CD4-positive, alpha-beta T cell treated with Interferon gamma for 1 hour (primary cell): ENCODE measurements around the gene LEF1.

Experiments used
- DNase-seq: peaks from one replicate; pipeline ENCODE4 v3.0.0-alpha.2; 2020

The LEF1 gene

DNA sequence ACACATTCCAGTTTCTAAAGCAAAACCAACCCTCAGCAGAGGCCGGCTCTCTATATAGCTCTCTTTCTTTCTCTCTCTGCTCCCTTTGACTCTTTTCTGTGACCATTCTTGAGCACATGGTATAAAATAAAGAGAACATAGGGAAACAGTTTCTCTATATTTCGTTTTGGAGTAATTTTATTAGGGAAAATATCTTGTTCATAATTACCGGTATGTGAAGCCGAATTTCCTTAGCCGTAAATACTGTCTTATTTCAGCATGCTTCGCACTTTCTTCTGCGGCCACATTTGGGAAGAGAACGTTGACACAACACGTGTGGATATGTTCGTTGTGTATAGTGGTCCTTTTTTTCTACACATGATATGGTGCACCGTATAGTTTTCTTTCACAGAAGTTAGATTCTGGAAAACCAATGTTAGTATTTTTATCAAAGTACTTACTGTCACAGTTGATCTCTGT, 4.9 kb upstream of the LEF1 start:
- no peak for DNase-seq

GRCh38 chr4:108172753-108173598, 4.2 kb upstream of the LEF1 start:
- DNase-seq, result peak; percentile 46

DNA sequence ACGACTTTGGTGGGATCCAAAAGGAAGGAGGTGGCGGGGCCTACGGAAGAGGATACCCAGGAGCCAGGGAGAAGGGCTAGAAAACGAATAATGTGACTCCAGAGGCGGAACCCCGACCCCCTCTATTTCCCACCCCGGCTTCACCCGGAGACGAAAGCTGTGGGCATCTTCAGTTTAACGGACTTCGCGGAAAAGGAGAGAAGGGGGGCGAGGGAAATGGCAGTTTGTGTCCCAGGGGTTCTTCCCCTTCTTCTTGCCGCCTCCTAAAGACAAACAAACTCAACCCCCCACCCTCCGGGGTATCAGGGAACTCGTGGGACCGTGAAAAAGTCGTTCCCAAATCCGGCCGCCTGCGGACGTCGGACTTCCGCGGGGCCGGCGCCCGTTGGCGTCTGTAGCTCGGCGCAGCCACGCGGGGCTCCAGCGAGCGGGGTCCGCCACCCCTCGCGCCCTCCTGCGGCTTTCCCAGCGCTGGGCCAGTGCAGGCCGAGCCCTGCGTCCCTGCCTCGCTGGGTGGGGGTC, 3.6 kb upstream of the LEF1 start:
- DNase-seq, result no peak

- DNase-seq, result peak; percentile 33
Measured at GRCh38 chr4:108171339-108172230, 2.9 kb upstream of the LEF1 start.

GRCh38 chr4:108170631-108171338, 2.1 kb upstream of the LEF1 start:
- no peak for DNase-seq

- DNase-seq, result no peak
Measured at GRCh38 chr4:108169664-108170063, 932 bp upstream of the LEF1 start.

DNA sequence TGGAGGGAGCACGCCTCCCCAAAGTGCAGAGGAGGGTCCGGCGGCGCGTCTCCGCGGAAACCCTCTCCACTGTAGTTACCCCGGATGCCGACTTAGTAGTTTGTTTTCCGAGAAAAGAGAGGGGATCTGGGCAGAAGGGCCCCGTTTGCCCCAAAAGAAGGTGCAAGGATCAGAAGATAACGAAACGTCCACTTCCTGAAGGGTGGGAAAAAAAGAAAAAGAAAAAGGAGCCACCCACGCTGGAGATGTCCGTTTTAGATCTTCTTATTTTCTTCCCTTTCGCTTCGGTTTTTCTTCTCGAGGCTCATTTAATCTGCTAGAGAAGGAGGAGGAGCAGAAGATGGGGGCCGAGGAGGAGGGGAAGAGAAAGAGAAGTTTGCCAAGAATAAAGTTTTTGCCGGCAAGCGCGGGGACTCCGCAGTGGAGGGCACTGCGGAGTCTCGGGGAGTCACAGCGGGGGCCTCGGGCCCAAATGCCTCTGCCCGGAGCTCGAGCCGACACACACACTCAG, 517 bp downstream of the LEF1 start:
- DNase-seq, result peak; percentile 12

GRCh38 chr4:108166441-108167315, 2.1 kb downstream of the LEF1 start:
- DNase-seq, result peak; percentile 42

DNA sequence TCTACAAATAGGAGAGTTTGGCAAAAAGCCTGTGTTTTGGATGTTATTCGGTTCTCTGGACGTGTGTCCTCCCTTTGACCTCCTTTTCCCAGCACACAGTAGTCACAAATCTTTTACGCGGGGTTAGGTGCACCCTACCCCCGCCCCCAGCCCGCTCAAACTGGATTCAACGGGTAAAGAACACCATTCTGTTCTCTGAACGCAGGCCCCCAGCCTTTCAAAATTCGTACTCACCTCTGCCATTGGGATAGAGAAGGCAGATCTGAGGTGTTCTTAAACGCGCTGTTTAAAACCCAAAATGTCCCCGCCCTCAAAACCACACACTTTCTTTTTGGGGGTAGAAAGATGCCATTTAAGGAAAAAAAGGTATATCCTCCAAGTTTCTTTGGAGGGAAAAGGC, 2.7 kb downstream of the LEF1 start:
- peak; percentile 23 for DNase-seq

- DNase-seq, result no peak
Measured at GRCh38 chr4:108165586-108165985, 3.1 kb downstream of the LEF1 start.

DNA sequence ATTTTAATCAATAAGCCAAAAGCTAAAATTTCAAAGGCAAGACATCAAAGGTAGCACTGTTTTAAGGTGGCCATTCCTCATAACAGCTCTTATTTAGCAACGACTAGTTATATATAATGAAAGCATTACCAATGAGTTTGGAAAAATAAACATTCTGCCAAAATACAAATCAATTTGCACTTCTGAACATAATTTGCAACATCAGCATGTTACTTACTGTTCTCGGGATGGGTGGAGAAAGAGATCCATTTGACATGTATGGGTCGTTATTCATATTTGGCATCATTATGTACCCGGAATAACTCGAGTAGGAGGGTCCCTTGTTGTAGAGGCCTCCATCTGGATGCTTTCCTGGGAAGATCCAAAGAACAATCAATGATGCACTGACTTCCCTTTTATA, 5.4 kb downstream of the LEF1 start:
- DNase-seq, result no peak

- DNase-seq, result no peak
Measured at GRCh38 chr4:108160741-108161352, 7.9 kb downstream of the LEF1 start.

DNA sequence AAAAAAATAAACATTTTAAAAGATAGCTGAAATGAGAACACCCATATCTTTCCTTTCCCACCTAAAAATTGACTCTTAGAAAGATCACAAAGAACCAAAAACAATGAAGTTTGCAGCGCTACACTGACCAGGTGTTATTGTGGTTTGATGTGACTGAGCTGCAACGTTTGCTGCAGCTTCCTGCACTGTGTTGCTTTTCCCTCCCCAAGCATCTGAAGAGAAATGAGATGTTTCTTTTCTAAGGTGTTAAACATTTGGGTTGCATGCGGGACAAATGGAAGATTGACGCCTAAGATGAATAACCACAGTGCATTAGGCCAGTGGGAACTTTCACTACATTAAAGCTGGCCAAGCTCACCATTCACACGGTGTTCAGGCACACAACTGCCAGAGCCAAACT, 8.9 kb downstream of the LEF1 start:
- DNase-seq, result no peak

- DNase-seq, result no peak
Measured at GRCh38 chr4:108157655-108158054, 11.1 kb downstream of the LEF1 start.

DNA sequence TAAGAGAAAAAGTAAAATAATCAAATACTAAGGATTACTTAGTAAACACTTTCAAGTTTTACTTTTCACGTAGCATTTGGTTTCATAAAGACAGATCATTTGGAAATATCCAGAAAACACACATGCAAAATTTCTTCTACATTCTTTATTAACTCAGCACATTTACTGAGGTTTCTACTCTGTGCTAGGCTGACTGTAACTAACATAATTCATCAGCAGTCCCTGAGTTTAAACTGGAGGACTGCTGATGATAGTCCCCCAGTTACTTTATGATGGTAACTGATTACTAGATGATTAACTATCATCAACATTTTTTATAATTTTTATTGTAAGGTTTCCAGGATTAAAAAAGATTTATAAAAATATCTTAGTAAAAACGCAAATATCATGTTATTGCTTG, 12.3 kb downstream of the LEF1 start:
- DNase-seq, result no peak

DNA sequence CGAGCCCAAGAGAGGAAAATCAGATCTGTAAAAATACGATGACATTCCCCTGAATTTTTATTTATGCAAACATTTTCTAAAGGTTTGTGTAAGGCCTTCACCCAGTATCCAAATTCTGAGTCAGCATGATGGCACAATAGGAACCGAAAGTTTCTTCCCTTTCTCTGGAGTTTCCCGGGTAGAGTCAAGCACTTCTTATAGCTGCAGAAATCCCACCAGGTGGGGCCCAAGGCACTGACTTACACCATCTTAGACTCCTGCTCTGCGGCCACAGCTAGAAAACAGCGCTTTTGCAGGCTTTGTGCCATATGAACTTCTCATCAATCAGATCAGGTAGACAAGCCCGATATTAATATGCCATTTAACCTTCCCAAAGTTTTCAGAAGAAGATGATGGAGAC, 13.4 kb downstream of the LEF1 start:
- peak; percentile 26 for DNase-seq

- no peak for DNase-seq
Measured at GRCh38 chr4:108152980-108153379, 15.8 kb downstream of the LEF1 start.

DNA sequence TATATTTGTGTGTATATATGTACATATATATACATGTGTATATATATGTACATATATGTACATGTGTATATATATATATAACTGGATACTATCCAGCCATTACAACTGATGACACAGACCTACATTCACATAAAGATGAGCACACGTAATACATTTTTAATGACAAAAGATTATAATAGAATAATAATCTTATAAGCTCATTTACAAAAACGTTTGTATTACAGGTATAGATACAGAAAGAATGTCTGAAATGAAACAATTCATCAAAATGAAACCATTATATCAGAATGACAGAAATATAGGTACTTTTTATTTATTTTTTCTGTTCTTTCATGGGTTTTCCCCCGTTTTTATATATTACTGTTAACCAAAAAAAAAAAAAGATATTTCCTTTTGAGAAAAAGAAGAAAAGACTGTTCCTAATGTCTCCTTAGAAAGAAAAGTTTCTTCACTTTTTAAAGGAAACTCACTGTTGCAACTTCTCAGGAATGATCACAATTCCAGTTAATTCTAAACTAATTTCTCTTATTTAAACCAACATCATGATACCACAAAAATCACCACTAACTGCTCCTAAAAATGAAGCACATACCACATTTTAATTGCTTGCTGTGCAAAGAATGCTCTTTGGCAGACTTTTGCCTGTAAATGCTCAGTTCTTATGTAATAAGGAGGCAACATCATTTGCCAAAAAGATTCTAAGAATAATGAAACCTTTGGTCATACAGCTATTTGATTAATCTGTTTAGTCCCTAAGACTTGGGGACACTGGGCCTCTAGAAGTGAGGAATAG, 18.9 kb downstream of the LEF1 start:
- DNase-seq, result no peak

- peak; percentile 14 for DNase-seq
Measured at GRCh38 chr4:108148316-108148715, 20.4 kb downstream of the LEF1 start.

DNA sequence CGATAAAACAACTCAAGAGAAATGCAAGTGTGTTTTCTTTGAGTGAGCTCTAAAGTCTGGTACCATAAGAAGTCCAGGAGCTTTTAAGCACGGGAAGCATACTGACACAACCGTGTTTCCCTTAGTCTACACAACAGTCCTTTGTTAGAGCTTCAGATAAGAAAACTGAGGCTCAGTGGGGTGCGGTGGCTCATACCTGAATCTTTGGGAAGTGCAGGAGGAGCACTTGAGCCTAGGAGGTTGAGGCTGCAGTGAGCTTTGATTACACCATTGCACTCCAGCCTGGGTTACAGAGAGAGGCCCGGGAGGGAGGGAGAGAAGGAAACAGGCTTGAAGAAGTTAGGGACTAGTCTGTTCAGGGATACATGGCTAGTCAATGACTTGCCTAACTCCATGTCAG, 21.9 kb downstream of the LEF1 start:
- DNase-seq, result no peak
